Parathyroid adenoma (tissue), 2 donors: Measurements from ENCODE around the gene GCK.

Source experiments
- H2AFZ ChIP-seq: fragments of 300-600 bp; sonication (generic); one replicate; pipeline ENCODE4 v1.7.0; 2017; ENCODE audit warnings: antibody characterized with exemption, mild to moderate bottlenecking
- H3K27ac ChIP-seq: fragments of 300-600 bp; sonication (generic); one replicate; pipeline ENCODE4 v1.7.0; 2017
- H3K27me3 ChIP-seq: fragments of 300-600 bp; sonication (generic); one replicate; pipeline ENCODE4 v1.7.0; 2017; ENCODE audit warnings: low read length; ENCODE audit not compliant: control insufficient read depth, insufficient read depth
- H3K36me3 ChIP-seq: fragments of 300-600 bp; sonication (generic); one replicate; pipeline ENCODE4 v1.7.0; 2017; ENCODE audit warnings: low read length; ENCODE audit not compliant: control insufficient read depth, insufficient read depth
- H3K4me1 ChIP-seq: fragments of 300-600 bp; sonication (generic); one replicate; pipeline ENCODE4 v1.7.0; 2017; ENCODE audit warnings: control low read depth
- H3K4me2 ChIP-seq: fragments of 300-600 bp; sonication (generic); one replicate; pipeline ENCODE4 v1.7.0; 2017; ENCODE audit warnings: low read length
- H3K4me3 ChIP-seq: fragments of 300-600 bp; sonication (generic); one replicate; pipeline ENCODE4 v1.7.0; 2017; ENCODE audit warnings: low read depth, low read length
- H3K79me2 ChIP-seq: fragments of 300-600 bp; sonication (generic); one replicate; pipeline ENCODE4 v1.7.0; 2017; ENCODE audit warnings: control low read depth
- H3K9ac ChIP-seq: fragments of 300-600 bp; sonication (generic); one replicate; pipeline ENCODE4 v1.7.0; 2017; ENCODE audit warnings: mild to moderate bottlenecking
- H3K9me3 ChIP-seq: fragments of 300-600 bp; sonication (generic); one replicate; pipeline ENCODE4 v1.7.0; 2017; ENCODE audit warnings: low read length; ENCODE audit not compliant: control insufficient read depth
- TF ChIP-seq, protein P1 (sequence below): fragments of 300-600 bp; sonication (generic); IDR thresholded peaks from one replicate; pipeline ENCODE4 v1.7.0; 2017; ENCODE audit warnings: antibody characterized with exemption, mild to moderate bottlenecking
- donor health status: primary hyperparathyroidism.

The GCK gene

GRCh38 chr7:44189286-44189992 is at the start of gene GCK:
Gene GCK (minus strand): TSS chr7:44189439. CDS start chr7:44188953, 486 bp downstream.
- peak within 1 kb of the TSS; percentile 97 for H2AFZ ChIP-seq
- TF ChIP-seq, protein P1, sequence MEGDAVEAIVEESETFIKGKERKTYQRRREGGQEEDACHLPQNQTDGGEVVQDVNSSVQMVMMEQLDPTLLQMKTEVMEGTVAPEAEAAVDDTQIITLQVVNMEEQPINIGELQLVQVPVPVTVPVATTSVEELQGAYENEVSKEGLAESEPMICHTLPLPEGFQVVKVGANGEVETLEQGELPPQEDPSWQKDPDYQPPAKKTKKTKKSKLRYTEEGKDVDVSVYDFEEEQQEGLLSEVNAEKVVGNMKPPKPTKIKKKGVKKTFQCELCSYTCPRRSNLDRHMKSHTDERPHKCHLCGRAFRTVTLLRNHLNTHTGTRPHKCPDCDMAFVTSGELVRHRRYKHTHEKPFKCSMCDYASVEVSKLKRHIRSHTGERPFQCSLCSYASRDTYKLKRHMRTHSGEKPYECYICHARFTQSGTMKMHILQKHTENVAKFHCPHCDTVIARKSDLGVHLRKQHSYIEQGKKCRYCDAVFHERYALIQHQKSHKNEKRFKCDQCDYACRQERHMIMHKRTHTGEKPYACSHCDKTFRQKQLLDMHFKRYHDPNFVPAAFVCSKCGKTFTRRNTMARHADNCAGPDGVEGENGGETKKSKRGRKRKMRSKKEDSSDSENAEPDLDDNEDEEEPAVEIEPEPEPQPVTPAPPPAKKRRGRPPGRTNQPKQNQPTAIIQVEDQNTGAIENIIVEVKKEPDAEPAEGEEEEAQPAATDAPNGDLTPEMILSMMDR = no peak
- H3K79me2 ChIP-seq = no peaks in the 10 kb centered on the region
- no peak within 1 kb of the TSS for H3K4me3 ChIP-seq
- H3K27me3 ChIP-seq = no peaks in the 10 kb centered on the region
- peaks cover 30% of the 10 kb centered on the region for H3K4me1 ChIP-seq
- H3K36me3 ChIP-seq = no peaks in the 10 kb centered on the region
- H3K9ac ChIP-seq = peak within 1 kb of the TSS; percentile 19
- H3K9me3 ChIP-seq = no peaks in the 10 kb centered on the region
- peak within 1 kb of the TSS; percentile 56 for H3K27ac ChIP-seq
- no peak within 1 kb of the TSS for H3K4me2 ChIP-seq

DNA sequence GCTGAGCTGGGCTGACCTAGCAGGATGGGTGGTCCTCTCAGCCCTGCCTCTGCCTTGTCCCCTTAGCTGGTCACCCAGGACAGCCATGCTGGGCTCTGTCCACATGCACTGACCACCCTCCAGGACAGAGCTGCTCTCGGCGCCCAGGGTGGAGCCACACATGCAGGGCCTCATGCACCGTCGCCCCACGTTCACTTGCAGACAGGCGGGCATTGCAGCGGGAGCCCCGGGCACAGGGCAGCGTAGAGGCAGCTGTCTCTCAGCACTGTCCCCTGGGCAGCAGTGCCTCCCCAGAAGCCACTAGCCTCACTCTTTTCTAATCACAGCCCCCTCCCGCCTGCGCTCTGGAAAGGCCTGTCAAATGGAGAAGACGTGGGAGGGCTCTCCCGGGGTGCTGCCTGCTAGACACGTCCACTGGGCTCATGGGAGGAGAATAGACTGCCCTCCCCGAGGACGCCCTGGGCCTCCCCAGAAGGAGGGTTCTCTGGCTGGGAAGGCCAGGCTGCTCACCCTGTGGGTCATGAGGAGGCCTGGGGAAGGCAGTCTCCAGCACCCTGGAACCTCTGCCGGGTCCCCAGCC is 49.0 kb upstream of the GCK start:
- Histone ChIP-seq H3K36me3 (no peaks in the 10 kb centered on the region), H3K4me1 (no peaks in the 10 kb centered on the region), H2AFZ (no peak overlapping the region), H3K79me2 (no peaks in the 10 kb centered on the region), H3K4me3 (no peak overlapping the region), H3K27me3 (no peaks in the 10 kb centered on the region), H3K4me2 (no peak overlapping the region), H3K27ac (no peak overlapping the region), H3K9ac (no peak overlapping the region), H3K9me3 (no peaks in the 10 kb centered on the region)
- TF ChIP-seq, protein P1 = no peak

- H3K79me2 ChIP-seq = no peaks in the 10 kb centered on the region
- no peak overlapping the region for H3K9ac ChIP-seq
- H2AFZ ChIP-seq = no peak overlapping the region
- no peak overlapping the region for H3K27ac ChIP-seq
- H3K4me2 ChIP-seq = no peak overlapping the region
- H3K9me3 ChIP-seq = no peaks in the 10 kb centered on the region
- H3K27me3 ChIP-seq = no peaks in the 10 kb centered on the region
- H3K4me3 ChIP-seq = no peak overlapping the region
- no peaks in the 10 kb centered on the region for H3K4me1 ChIP-seq
- no peaks in the 10 kb centered on the region for H3K36me3 ChIP-seq
- TF ChIP-seq, protein P1 = no peak
Observed at GRCh38 chr7:44237696-44238095, 48.5 kb upstream of the GCK start.

GRCh38 chr7:44236333-44236728 is 47.1 kb upstream of the GCK start:
- H3K27ac ChIP-seq = no peak overlapping the region

More at GRCh38 chr7:44236333-44236728, 47.1 kb upstream of the GCK start:
- Histone ChIP-seq H3K9ac (no peak overlapping the region), H2AFZ (no peak overlapping the region), H3K4me2 (no peak overlapping the region), H3K27me3 (no peaks in the 10 kb centered on the region), H3K79me2 (no peaks in the 10 kb centered on the region), H3K4me1 (no peaks in the 10 kb centered on the region), H3K4me3 (no peak overlapping the region), H3K9me3 (no peaks in the 10 kb centered on the region), H3K36me3 (no peaks in the 10 kb centered on the region)
- TF ChIP-seq, protein P1 = no peak
